Panc1 (cell line): Measurements from ENCODE around the gene SND1.

ENCODE experiments used
- CTCF ChIP-seq: fragments of 450-650 bp; IDR thresholded peaks from 2 replicates; pipeline ENCODE4 v1.5.1; 2017; ENCODE audit warnings: mild to moderate bottlenecking
- POLR2AphosphoS5 ChIP-seq: IDR thresholded peaks from 2 replicates; pipeline ENCODE4 v1.6.1; 2012; ENCODE audit warnings: mild to moderate bottlenecking, low read depth, low read length, moderate library complexity
- SIN3A ChIP-seq: IDR thresholded peaks from 2 replicates; pipeline ENCODE4 v1.6.1; 2012; ENCODE audit warnings: low read depth, mild to moderate bottlenecking, low read length, moderate library complexity, borderline replicate concordance; ENCODE audit not compliant: insufficient read depth

DNA sequence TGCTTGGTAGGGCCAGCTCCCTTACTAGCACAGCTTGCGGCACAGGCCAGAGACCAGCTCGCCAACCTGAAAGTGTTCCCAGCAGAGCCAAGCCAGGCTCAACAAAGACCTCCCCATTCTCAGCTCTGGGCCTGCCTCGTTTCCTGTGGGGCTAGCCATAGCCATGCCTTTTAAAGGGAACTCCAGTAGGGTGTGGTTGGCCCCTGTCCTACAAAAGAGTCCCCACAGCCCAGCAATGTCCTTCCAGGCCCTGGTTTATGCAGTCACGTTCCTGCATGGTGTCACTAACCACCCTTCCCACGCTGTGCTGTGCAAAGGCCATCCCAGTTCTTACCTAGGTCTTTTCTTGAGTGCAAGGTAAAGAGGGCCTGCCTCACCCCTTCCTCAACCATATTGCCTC is 467.0 kb downstream of the SND1 start:
- no peak for TF ChIP-seq CTCF
- TF ChIP-seq POLR2AphosphoS5 = no peak
- TF ChIP-seq SIN3A = no peak
